HEK293 (cell line): ENCODE results near the gene UCP3.

Source experiments
- BCL11A ChIP-seq: fragments of 450-650 bp; formaldehyde crosslinking; IDR thresholded peaks from 2 replicates; pipeline ENCODE4 v1.5.1; 2016; ENCODE audit warnings: low read depth, missing biosample characterization, missing genetic modification characterization
- BCL6B ChIP-seq: fragments of 450-650 bp; formaldehyde crosslinking; IDR thresholded peaks from 2 replicates; pipeline ENCODE4 v1.5.1; 2017; ENCODE audit warnings: missing biosample characterization, missing genetic modification characterization
- ELK4 ChIP-seq: IDR thresholded peaks from 2 replicates; pipeline ENCODE4 v1.6.1; 2011; ENCODE audit warnings: mild to moderate bottlenecking, low read depth, low read length, borderline replicate concordance
- IKZF3 ChIP-seq: fragments of 450-650 bp; IDR thresholded peaks from 2 replicates; pipeline ENCODE4 v1.5.0; 2018; ENCODE audit warnings: missing biosample characterization, mild to moderate bottlenecking, missing genetic modification characterization, moderate library complexity
- KLF10 ChIP-seq: fragments of 450-650 bp; IDR thresholded peaks from 2 replicates; pipeline ENCODE4 v1.5.1; 2018; ENCODE audit warnings: missing biosample characterization, mild to moderate bottlenecking, missing genetic modification characterization
- KLF16 ChIP-seq: fragments of 450-650 bp; formaldehyde crosslinking; IDR thresholded peaks from 2 replicates; pipeline ENCODE4 v1.5.1; 2017; ENCODE audit warnings: missing biosample characterization, missing genetic modification characterization
- RBAK ChIP-seq: fragments of 450-650 bp; formaldehyde crosslinking; IDR thresholded peaks from 2 replicates; pipeline ENCODE4 v1.5.1; 2016; ENCODE audit warnings: missing biosample characterization, missing genetic modification characterization
- WT1 ChIP-seq: fragments of 450-650 bp; formaldehyde crosslinking; IDR thresholded peaks from 2 replicates; pipeline ENCODE4 v1.5.1; 2016; ENCODE audit warnings: missing biosample characterization, missing genetic modification characterization
- YY2 ChIP-seq: fragments of 450-650 bp; formaldehyde crosslinking; IDR thresholded peaks from 2 replicates; pipeline ENCODE4 v1.5.1; 2016; ENCODE audit warnings: missing biosample characterization, missing genetic modification characterization
- ZBTB26 ChIP-seq: fragments of 450-650 bp; formaldehyde crosslinking; optimal IDR thresholded peaks from 2 replicates; pipeline ENCODE3; 2016; ENCODE audit warnings: missing biosample characterization, mild to moderate bottlenecking, missing genetic modification characterization
- ZBTB49 ChIP-seq: fragments of 450-650 bp; formaldehyde crosslinking; IDR thresholded peaks from 2 replicates; pipeline ENCODE4 v1.5.1; 2016; ENCODE audit warnings: missing biosample characterization, missing genetic modification characterization, low read depth
- ZNF16 ChIP-seq: fragments of 450-650 bp; formaldehyde crosslinking; IDR thresholded peaks from 2 replicates; pipeline ENCODE4 v1.5.1; 2016; ENCODE audit warnings: low read depth, missing biosample characterization, missing genetic modification characterization
- ZNF280C ChIP-seq: fragments of 450-650 bp; formaldehyde crosslinking; IDR thresholded peaks from 2 replicates; pipeline ENCODE4 v1.5.1; 2016; ENCODE audit warnings: missing biosample characterization, missing genetic modification characterization
- ZNF366 ChIP-seq: fragments of 450-650 bp; formaldehyde crosslinking; conservative IDR thresholded peaks from 2 replicates; pipeline ENCODE4 v1.5.1; 2016; ENCODE audit warnings: missing biosample characterization, missing genetic modification characterization
- ZNF449 ChIP-seq: fragments of 450-650 bp; formaldehyde crosslinking; IDR thresholded peaks from 2 replicates; pipeline ENCODE4 v1.5.1; 2017; ENCODE audit warnings: missing biosample characterization, mild to moderate bottlenecking, missing genetic modification characterization, moderate library complexity
- ZNF521 ChIP-seq: fragments of 450-650 bp; formaldehyde crosslinking; IDR thresholded peaks from 2 replicates; pipeline ENCODE4 v1.5.1; 2017; ENCODE audit warnings: missing biosample characterization, mild to moderate bottlenecking, missing genetic modification characterization
- ZNF529 ChIP-seq: fragments of 450-650 bp; formaldehyde crosslinking; IDR thresholded peaks from 2 replicates; pipeline ENCODE4 v1.5.1; 2017; ENCODE audit warnings: missing genetic modification characterization, missing biosample characterization; ENCODE audit not compliant: insufficient replicate concordance
- ZNF555 ChIP-seq: fragments of 450-650 bp; formaldehyde crosslinking; conservative IDR thresholded peaks from 2 replicates; pipeline ENCODE4 v1.5.1; 2017; ENCODE audit warnings: missing biosample characterization, mild to moderate bottlenecking, missing genetic modification characterization, inconsistent platforms
- ZNF560 ChIP-seq: fragments of 450-650 bp; formaldehyde crosslinking; IDR thresholded peaks from 2 replicates; pipeline ENCODE4 v1.5.1; 2017; ENCODE audit warnings: missing biosample characterization, missing genetic modification characterization, borderline replicate concordance
- ZNF645 ChIP-seq: fragments of 450-650 bp; formaldehyde crosslinking; IDR thresholded peaks from 2 replicates; pipeline ENCODE4; 2016; ENCODE audit warnings: missing biosample characterization, missing genetic modification characterization
- ZNF660 ChIP-seq: fragments of 450-650 bp; IDR thresholded peaks from 2 replicates; pipeline ENCODE4 v1.5.1; 2018; ENCODE audit warnings: missing biosample characterization, mild to moderate bottlenecking, missing genetic modification characterization
- ZNF704 ChIP-seq: fragments of 450-650 bp; formaldehyde crosslinking; IDR thresholded peaks from 2 replicates; pipeline ENCODE4 v1.5.1; 2016; ENCODE audit warnings: missing biosample characterization, missing genetic modification characterization
- ZNF707 ChIP-seq: fragments of 450-650 bp; formaldehyde crosslinking; IDR thresholded peaks from 2 replicates; pipeline ENCODE4 v1.5.1; 2016; ENCODE audit warnings: missing biosample characterization, missing genetic modification characterization
- ZNF76 ChIP-seq: fragments of 450-650 bp; formaldehyde crosslinking; IDR thresholded peaks from 2 replicates; pipeline ENCODE4; 2016; ENCODE audit warnings: low read depth, missing biosample characterization, missing genetic modification characterization, borderline replicate concordance
- ZNF843 ChIP-seq: fragments of 450-650 bp; formaldehyde crosslinking; IDR thresholded peaks from 2 replicates; pipeline ENCODE4 v1.5.1; 2016; ENCODE audit warnings: missing biosample characterization, missing genetic modification characterization

Gene UCP3

GRCh38 chr11:73982595-73982989 lies 26.3 kb downstream of the UCP3 start, which contains the start of gene UCP2 (continued):
- no peak for TF ChIP-seq ZNF645 (tag by site-specific recombination)
- no peak for TF ChIP-seq ZNF366 (tag by site-specific recombination)
- TF ChIP-seq IKZF3 (tag by site-specific recombination), result peak; percentile 75; the same call in 1 of the 2 replicates
- no peak for TF ChIP-seq BCL11A (tag by site-specific recombination)
- TF ChIP-seq ZNF529 (tag by site-specific recombination), result no peak
- peak; percentile 82 for TF ChIP-seq ZNF449 (tag by site-specific recombination)
- TF ChIP-seq YY2 (tag by site-specific recombination), result no peak
- TF ChIP-seq KLF10 (tag by site-specific recombination), result no peak
- no peak for TF ChIP-seq ZNF16 (tag by site-specific recombination)
- no peak for TF ChIP-seq WT1
- TF ChIP-seq ZNF843 (tag by site-specific recombination), result no peak
- TF ChIP-seq ZBTB49 (tag by site-specific recombination), result no peak
- TF ChIP-seq ZNF704 (tag by site-specific recombination), result no peak
- TF ChIP-seq ELK4, result no peak
- peak; percentile 42 for TF ChIP-seq ZBTB26 (tag by site-specific recombination)
- no peak for TF ChIP-seq ZNF555 (tag by site-specific recombination)
- TF ChIP-seq ZNF76 (tag by site-specific recombination), result no peak
- TF ChIP-seq ZNF521, result no peak
- 0 out of 2 replicates have a peak, but pooled peaks have one; percentile 9 for TF ChIP-seq ZNF660
- TF ChIP-seq RBAK, result no peak
- no peak for TF ChIP-seq KLF16
- no peak for TF ChIP-seq BCL6B (tag by site-specific recombination)
- no peak for TF ChIP-seq ZNF707 (tag by site-specific recombination)
- no peak for TF ChIP-seq ZNF280C
- no peak for TF ChIP-seq ZNF560 (tag by site-specific recombination)
